Heart left ventricle (tissue), 13 donors: ENCODE results near the gene CSTPP1.

Experiments
- CTCF ChIP-seq, 12 donors: fragments of 200-600 bp; sonication (generic) in 4 of 12; IDR thresholded peaks; one replicate each; pipeline versions ENCODE4 v1.5.0 to v1.8.0; 2018 to 2022; ENCODE audit warnings: antibody characterized with exemption in 12 of 12, mild to moderate bottlenecking in 5 of 12
- POLR2A ChIP-seq, 2 donors: fragments of 450-650 bp; IDR thresholded peaks; one replicate each; pipeline ENCODE4 v1.6.1; 2017; ENCODE audit warnings: antibody characterized with exemption in 2 of 2, mild to moderate bottlenecking in 2 of 2, moderate library complexity in 2 of 2
- donor health status: ischemic (EF 13 %, LVEDD 7.1; RV severe dilation, severe dysfunction).
- donor health status: DM: no; HTN: yes; CAD: no.
- donor health status: DM: no; HTN: no; CAD: no.
- donor health status: ischemic (EF 25% LVEDD 6.9; RV normal size, moderate dysfunction).
- donor health status: ischemic (EF 25% LVEDD 5.7; RV mildly dilated, moderate dysfunction).
- donor health status: ischemic (EF 35%, LVEDD 5.7; RV mildly dilated, moderate dysfunction).
- donor health status: nonischemic (EF 11% LVEDD 7.7; RV severe dilation, severe dysfunction).
- donor health status: DM: yes; HTN: yes; CAD: no.
- donor health status: PGD.
- donor health status: ischemic (EF 29% LVEDD 5.4; RV normal size, mild dysfunction).
- donor health status: nonischemic (EF 23%, LVEDD 6.1; RV moderate dilation, normal function).

- TF ChIP-seq POLR2A (IDR thresholded peaks at IDR 0.05): no peak
- TF ChIP-seq CTCF (IDR thresholded peaks at IDR 0.05): no peak
These were observed 45.9 kb upstream of the CSTPP1 start for GRCh38 chr11:46890665-46891064.
